H4 (cell line): Measurements from ENCODE around the gene GZMB. TPM values are rescaled to one million over a fixed set of nuclear protein-coding genes. Genes with fewer than 3 reads are reported as not detected.

Experiments
- total RNA-seq: library from RNA; depleted of rRNA; stranded (reverse); fragments of >200 nt; shearing (Covaris generic); gene quantifications from 2 replicates; pipeline ENCODE4 v1.2.3, GENCODE V29; 2014; rRNA removed

GZMB gene
- total RNA-seq, 1 experiment from 2014 or later, result not detected

Other genes starting within 250 kb of the GZMB start
- gene NYNRIN, start 235.2 kb downstream of the GZMB start, total RNA-seq, result 0.14 and 0.21 TPM in 2 replicates
- 0.08 and 0.29 TPM in 2 replicates for gene CBLN3, start 204.5 kb downstream of the GZMB start, total RNA-seq
- 12.8 and 15.0 TPM in 2 replicates for gene KHNYN, start 204.2 kb downstream of the GZMB start, total RNA-seq
- gene SDR39U1, start 191.4 kb downstream of the GZMB start, total RNA-seq, result 8.6 and 11.3 TPM in 2 replicates
- gene CMA1, start 125.9 kb downstream of the GZMB start, total RNA-seq, result not detected in 2 replicates
- gene CTSG, start 57.9 kb downstream of the GZMB start, total RNA-seq, result not detected in 2 replicates
- not detected in 2 replicates for gene GZMH, start 24.5 kb downstream of the GZMB start, total RNA-seq